B cell (primary cell): ENCODE measurements around the gene COX10. TPM values are rescaled to one million over a fixed set of nuclear protein-coding genes. Genes with fewer than 3 reads are reported as not detected.

ENCODE experiments used
- ATAC-seq: fragments of 200-7000 bp; cut with Tn5 transposase; one replicate; pipeline ENCODE4 v1.10.0; 2021; ENCODE audit warnings: low read depth, mild to moderate bottlenecking, moderate number of reproducible peaks, moderate library complexity
- CTCF ChIA-PET: fragments of 350-600 bp; sonication (Branson Sonifier 250); formaldehyde crosslinking; loops from one replicate; lab custom pipeline; 2021; ENCODE audit warnings: antibody characterized with exemption, inconsistent platforms; lab: Charles Lee
- POLR2A ChIA-PET: fragments of 350-600 bp; sonication (Branson Sonifier 250); formaldehyde crosslinking; loops from one replicate; lab custom pipeline; 2021; ENCODE audit warnings: antibody characterized with exemption; lab: Charles Lee
- DNase-seq: peaks from one replicate; pipeline ENCODE4 v3.0.0; 2013
- H2AFZ ChIP-seq: 2 replicates; pipeline ENCODE4 v1.6.1; 2012; ENCODE audit warnings: mild to moderate bottlenecking, low read depth, low read length; ENCODE audit not compliant: insufficient read depth, poor library complexity, severe bottlenecking
- H3K27ac ChIP-seq, 2 donors: 1 replicate in 1 of 2; 2 replicates in 1 of 2; pipeline ENCODE4 v1.5.1; 2012 to 2013; ENCODE audit warnings: low read length in 2 of 2, mild to moderate bottlenecking in 2 of 2, moderate library complexity in 1 of 2
- H3K27me3 ChIP-seq, 4 experiments: fragments of 200-600 bp in 1 of 4; sonication (generic) in 1 of 4; replicated peaks in 1 of 4; 1 replicate in 2 of 4; 2 replicates in 2 of 4; pipeline versions ENCODE4 v1.6.1 to v1.7.0; 2013 to 2016; ENCODE audit warnings: low read length in 3 of 4, mild to moderate bottlenecking in 2 of 4, mixed read lengths in 1 of 4, moderate library complexity in 1 of 4; ENCODE audit not compliant: insufficient read depth in 4 of 4, control insufficient read depth in 3 of 4; ENCODE audit errors: control extremely low read depth in 1 of 4
- H3K36me3 ChIP-seq, 2 experiments: replicated peaks in 1 of 2; 1 replicate in 1 of 2; 2 replicates in 1 of 2; pipeline versions ENCODE4 v1.6.1 to v1.7.1; 2013; ENCODE audit warnings: low read length in 1 of 2; ENCODE audit not compliant: insufficient read depth in 2 of 2, control insufficient read depth in 1 of 2; ENCODE audit errors: control extremely low read depth in 1 of 2, extremely low read depth in 1 of 2
- H3K4me1 ChIP-seq, 2 donors: fragments of 200-600 bp in 1 of 2; sonication (generic) in 1 of 2; 1 replicate in 1 of 2; 2 replicates in 1 of 2; pipeline versions ENCODE4 v1.5.1 to v1.6.1; 2013 to 2017; ENCODE audit warnings: low read length in 2 of 2; ENCODE audit not compliant: control insufficient read depth in 2 of 2, insufficient read depth in 2 of 2
- H3K4me2 ChIP-seq: replicated peaks from 2 replicates; pipeline ENCODE3; 2012; ENCODE audit warnings: mild to moderate bottlenecking, low read depth, low read length; ENCODE audit not compliant: poor library complexity, severe bottlenecking
- H3K4me3 ChIP-seq, 5 experiments: fragments of 200-600 bp in 1 of 5; sonication (generic) in 1 of 5; 1 replicate in 3 of 5; 2 replicates in 2 of 5; pipeline versions ENCODE4 v1.5.1 to v1.7.0; 2011 to 2016; ENCODE audit warnings: low read length in 4 of 5, mild to moderate bottlenecking in 4 of 5, low read depth in 2 of 5, control low read depth in 1 of 5, moderate library complexity in 1 of 5; ENCODE audit not compliant: insufficient read depth in 1 of 5; ENCODE audit errors: control extremely low read depth in 1 of 5, extremely low read depth in 1 of 5
- H3K79me2 ChIP-seq: fragments of 200-600 bp; sonication (generic); one replicate; pipeline ENCODE4 v1.6.0; 2016; ENCODE audit warnings: low read length; ENCODE audit not compliant: control insufficient read depth, insufficient read depth
- H3K9ac ChIP-seq: fragments of 200-600 bp; sonication (generic); 2 replicates; pipeline ENCODE4 v1.6.1; 2017; ENCODE audit warnings: mild to moderate bottlenecking, low read length, moderate library complexity
- H3K9me3 ChIP-seq, 3 donors: one replicate each; pipeline versions ENCODE4 v1.6.1 to v1.7.1; 2013; ENCODE audit warnings: low read length in 2 of 3; ENCODE audit not compliant: control insufficient read depth in 2 of 3, insufficient read depth in 1 of 3; ENCODE audit errors: control extremely low read depth in 1 of 3
- H4K20me1 ChIP-seq: 2 replicates; pipeline ENCODE4 v1.6.0; 2012; ENCODE audit warnings: mild to moderate bottlenecking, low read length; ENCODE audit not compliant: insufficient read depth, control insufficient read depth, poor library complexity, severe bottlenecking
- H3K27ac Mint-ChIP-seq: one replicate; pipeline ENCODE4 v1.8.0; 2021; ENCODE audit warnings: mixed read lengths
- H3K27me3 Mint-ChIP-seq: one replicate; pipeline ENCODE4 v1.8.0; 2021; ENCODE audit warnings: mixed read lengths
- H3K4me1 Mint-ChIP-seq: one replicate; pipeline ENCODE4 v1.8.0; 2021; ENCODE audit warnings: mixed read lengths
- H3K4me3 Mint-ChIP-seq: one replicate; pipeline ENCODE4 v1.8.0; 2021; ENCODE audit warnings: mixed read lengths
- H3K9me3 Mint-ChIP-seq: one replicate; pipeline ENCODE4 v1.8.0; 2022; ENCODE audit warnings: mixed read lengths; ENCODE audit not compliant: insufficient read depth
- CTCF ChIP-seq: fragments of 200-600 bp; IDR thresholded peaks from one replicate; pipeline ENCODE4 v1.8.0; 2022; ENCODE audit warnings: antibody characterized with exemption, mild to moderate bottlenecking
- EZH2 ChIP-seq: IDR thresholded peaks from 2 replicates; pipeline ENCODE4 v1.6.1; 2012; ENCODE audit warnings: borderline replicate concordance, low read depth, mild to moderate bottlenecking, moderate library complexity, low read length; ENCODE audit not compliant: insufficient read depth, poor library complexity, severe bottlenecking
- WGBS: methylation state at CpG from one replicate; pipeline ENCODE4 v1.1.5; 2013; ENCODE audit warnings: missing lambda C conversion rate; ENCODE audit not compliant: insufficient coverage; 5-methylcytosine and 5-hydroxymethylcytosine counted together
- intact Hi-C: fragments of 100-400 bp; cut with micrococcal nuclease; formaldehyde crosslinking; loops from one replicate; pipeline ENCODE4 v1.10.0; 2022
- polyA plus RNA-seq: library from polyadenylated mRNA; depleted of rRNA; stranded (reverse); fragments of >200 nt; gene quantifications from 2 replicates; pipeline ENCODE4 v1.2.3, GENCODE V29; 2012
- total RNA-seq, 2 donors: library from RNA; stranded (reverse); fragments of 120-200 nt in 1 of 2; gene quantifications; 1 replicate in 1 of 2; 2 replicates in 1 of 2; pipeline versions ENCODE4 v1.2.3 to v1.2.4, GENCODE V29; 2013 to 2022

The COX10 gene
- total and polyA plus RNA-seq, 2 donors (not counting 1 experiment from before 2014, with no cell fraction given), result 21.8 to 23.3 TPM

GRCh38 chr17:14051692-14052091, 17.6 kb upstream of the COX10 start:
- H3K9me3 Mint-ChIP-seq, result no peaks in the 10 kb centered on the region

More at GRCh38 chr17:14051692-14052091, 17.6 kb upstream of the COX10 start:
- Histone ChIP-seq H4K20me1 (no peaks in the 10 kb centered on the region), H3K9me3 (no peaks in the 10 kb centered on the region), H3K4me1 (no peaks in the 10 kb centered on the region), H3K27me3 (no peaks in the 10 kb centered on the region), H3K36me3 (peaks cover 6 to 7% of the 10 kb centered on the region in 2 experiments), H3K9ac (no peak overlapping the region), H3K27ac (no peak overlapping the region), H2AFZ (no peak overlapping the region), H3K4me3 (no peak overlapping the region), H3K4me2 (no peak overlapping the region), H3K79me2 (no peaks in the 10 kb centered on the region)
- Mint-ChIP-seq H3K27ac (no peak overlapping the region), H3K27me3 (no peaks in the 10 kb centered on the region), H3K4me3 (no peak overlapping the region), H3K4me1 (no peaks in the 10 kb centered on the region)
- intact Hi-C loops, result no loop called here
- WGBS, result 89% methylated on average over 1 of the region's 4 CpGs
- ChIA-PET POLR2A (no interaction called here), CTCF (no interaction called here)
- ATAC-seq (no peak), DNase-seq (no peak)
- TF ChIP-seq EZH2, result no peak
- no peak for TF ChIP-seq CTCF
